LNCaP clone FGC (cell line): ENCODE measurements around the gene UCKL1.

Experiments used
- DNase-seq: peaks from one replicate; pipeline ENCODE4 v3.0.0-alpha.2; 2011; ENCODE audit warnings: low read depth
- H3K4me3 ChIP-seq: 2 replicates; pipeline ENCODE4 v1.5.1; 2011; ENCODE audit warnings: mild to moderate bottlenecking, low read depth, low read length, control low read depth
- TF ChIP-seq, protein P1 (sequence below): IDR thresholded peaks from 2 replicates; pipeline ENCODE4 v1.5.1; 2012; ENCODE audit warnings: mild to moderate bottlenecking; ENCODE audit not compliant: control insufficient read depth, insufficient read depth; ENCODE audit errors: extremely low read depth

UCKL1 gene

DNA sequence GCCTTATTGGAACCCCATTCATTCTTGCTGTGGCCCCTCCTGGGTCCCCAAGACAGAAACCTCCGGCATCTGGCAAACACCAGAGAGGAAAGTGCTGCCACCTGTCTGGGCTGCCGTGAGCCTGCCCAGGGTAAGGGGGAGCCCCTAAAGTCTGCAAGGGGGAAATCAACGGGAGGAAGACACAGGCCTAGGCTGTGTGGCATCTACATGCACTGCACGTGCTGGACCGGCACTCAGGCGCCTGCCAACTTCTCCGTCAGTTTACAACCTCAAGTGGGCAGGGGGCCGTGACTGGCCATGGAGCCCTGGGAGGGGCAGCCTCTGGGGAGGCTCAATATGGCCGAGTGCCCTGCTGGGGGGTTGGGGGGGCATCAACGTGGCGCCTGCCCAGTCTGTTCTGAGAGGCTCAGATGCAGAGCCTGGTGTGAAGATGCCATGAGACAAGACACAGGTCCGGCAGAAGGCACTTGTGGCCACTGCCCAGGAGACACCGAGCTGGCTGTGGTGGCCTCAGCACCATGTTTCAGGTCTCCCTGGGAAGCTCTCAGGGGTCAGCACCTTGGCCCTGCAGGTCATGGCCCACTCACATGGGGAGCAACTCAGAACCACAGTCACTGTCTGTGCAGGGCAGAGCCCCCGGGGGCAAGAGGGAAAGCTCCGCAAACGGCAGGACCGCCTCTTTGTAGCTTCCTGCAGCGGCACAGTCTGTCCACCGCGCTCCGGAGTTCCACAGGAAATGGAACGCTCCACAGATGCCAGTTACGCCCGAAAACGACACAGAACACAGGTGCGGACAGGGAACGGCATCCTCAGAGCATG is 8.4 kb downstream of the UCKL1 start:
- H3K4me3 ChIP-seq: no peak overlapping the region
- DNase-seq: no peak

DNA sequence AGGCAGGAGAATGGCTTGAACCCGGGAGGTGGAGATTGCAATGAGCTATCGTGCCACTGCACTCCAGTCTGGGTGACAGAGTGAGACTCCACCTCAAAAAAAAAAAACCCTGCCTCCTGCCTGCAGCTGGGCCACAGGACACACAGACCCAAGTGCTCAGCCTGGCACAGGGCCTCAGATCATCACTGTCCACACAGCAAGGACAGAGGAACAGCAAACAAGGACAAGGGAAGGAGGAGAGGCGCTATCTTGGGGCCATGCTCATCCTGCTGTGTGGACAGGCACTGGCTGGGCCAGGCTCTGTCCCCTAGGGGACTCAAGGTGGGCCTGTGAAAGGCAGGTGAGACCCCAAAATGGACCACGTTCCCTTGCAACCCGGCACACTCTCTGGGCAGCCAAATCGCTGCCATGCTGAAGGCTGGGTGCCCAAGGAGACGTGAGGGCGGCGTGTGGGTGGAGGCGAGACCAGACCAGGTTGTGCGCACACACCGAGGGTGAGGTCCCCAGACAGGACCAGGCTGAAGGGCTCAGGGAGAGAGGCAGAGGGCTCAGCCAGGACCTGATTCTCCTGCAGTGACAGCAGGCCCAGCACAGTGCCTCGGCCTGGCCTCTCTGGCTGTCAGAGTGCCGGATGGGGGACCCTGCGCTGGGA is 9.1 kb downstream of the UCKL1 start:
- TF ChIP-seq, protein P1, sequence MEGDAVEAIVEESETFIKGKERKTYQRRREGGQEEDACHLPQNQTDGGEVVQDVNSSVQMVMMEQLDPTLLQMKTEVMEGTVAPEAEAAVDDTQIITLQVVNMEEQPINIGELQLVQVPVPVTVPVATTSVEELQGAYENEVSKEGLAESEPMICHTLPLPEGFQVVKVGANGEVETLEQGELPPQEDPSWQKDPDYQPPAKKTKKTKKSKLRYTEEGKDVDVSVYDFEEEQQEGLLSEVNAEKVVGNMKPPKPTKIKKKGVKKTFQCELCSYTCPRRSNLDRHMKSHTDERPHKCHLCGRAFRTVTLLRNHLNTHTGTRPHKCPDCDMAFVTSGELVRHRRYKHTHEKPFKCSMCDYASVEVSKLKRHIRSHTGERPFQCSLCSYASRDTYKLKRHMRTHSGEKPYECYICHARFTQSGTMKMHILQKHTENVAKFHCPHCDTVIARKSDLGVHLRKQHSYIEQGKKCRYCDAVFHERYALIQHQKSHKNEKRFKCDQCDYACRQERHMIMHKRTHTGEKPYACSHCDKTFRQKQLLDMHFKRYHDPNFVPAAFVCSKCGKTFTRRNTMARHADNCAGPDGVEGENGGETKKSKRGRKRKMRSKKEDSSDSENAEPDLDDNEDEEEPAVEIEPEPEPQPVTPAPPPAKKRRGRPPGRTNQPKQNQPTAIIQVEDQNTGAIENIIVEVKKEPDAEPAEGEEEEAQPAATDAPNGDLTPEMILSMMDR: 0 out of 2 replicates have a peak, but pooled peaks have one; percentile 1
- peak; percentile 76 for DNase-seq
- no peak overlapping the region for H3K4me3 ChIP-seq

More for the DNA sequence above, 8.4 kb downstream of the UCKL1 start:
- TF ChIP-seq, protein P1: no peak

DNA sequence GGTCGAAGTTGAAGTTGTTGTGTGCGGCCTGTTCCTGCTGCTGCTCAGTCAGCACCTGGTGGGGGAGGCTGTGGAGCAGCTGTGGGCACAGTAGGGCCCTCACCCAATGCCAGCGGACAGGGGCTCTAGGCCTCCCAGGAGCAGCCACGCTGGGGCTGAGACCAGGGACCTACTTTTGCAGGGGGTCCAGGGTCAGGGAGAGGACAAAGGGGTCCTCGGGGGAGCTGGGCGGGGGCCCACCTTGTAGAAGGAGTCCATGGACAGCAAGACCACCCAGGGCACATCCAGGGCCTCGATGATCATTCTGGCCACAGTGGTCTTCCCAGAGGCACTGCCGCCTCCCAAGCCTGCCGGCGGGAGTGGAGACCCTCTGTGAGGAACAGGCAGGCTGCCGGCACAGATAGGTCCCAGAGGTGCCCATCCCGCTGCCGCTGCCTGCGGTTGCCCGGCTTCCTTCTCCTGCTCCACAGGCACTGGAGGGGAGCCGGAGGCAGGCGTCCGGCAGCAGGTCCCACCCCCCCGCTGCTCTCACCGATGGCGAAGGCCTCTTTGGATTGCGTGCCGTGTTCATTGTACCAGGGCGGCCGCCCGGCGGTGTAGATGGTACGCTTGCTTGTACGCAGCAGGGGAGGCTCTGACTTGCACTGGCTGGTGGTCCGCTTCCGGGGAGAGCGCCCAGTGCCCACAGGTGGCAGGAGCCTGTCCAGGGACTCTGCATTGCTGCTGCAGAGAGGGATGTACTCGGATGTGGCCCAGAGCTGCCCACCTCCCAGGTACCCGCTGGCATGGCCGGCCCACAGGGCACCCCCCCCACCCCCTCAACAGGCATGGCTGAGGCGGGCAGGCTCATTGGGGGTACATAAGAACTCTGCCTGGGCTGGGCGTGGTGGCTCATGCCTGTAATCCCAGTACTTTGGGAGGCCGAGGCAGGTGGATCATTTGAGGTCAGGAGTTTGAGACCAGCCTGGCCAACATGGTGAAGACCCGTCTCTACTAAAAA is 10.0 kb downstream of the UCKL1 start:
- TF ChIP-seq, protein P1: no peak
- no peak overlapping the region for H3K4me3 ChIP-seq
- no peak for DNase-seq

DNA sequence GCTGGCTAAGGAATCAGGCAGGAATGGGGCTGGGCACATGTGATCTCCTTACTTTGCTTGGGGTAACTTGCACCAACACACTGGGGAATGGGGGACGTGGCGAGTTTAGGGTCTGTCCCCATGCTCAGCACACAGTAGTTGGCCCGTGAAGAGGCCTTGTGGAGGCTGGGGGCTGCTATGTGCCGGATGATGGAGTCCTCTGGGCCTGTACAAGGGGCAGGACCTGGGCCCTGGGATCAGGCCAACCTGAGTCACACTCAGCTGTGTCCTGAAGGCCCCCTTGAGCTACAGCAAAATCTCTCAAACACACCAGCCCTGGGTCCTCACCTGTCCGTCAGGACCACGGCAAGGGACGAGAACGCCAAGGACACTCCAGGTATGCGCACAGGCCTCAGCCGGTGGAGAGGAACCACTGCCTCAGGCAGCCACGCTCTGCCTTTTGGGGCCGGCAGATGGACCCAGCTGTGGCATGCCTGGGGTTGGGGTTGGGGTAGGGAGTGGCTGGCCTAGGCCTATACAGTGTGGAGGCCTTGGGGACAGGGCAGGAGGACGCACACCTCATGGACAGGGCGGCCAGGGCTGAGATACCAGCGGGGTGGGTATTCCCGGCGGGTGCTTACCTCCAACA is 11.1 kb downstream of the UCKL1 start:
- no peak overlapping the region for H3K4me3 ChIP-seq
- TF ChIP-seq, protein P1: no peak
- no peak for DNase-seq

DNA sequence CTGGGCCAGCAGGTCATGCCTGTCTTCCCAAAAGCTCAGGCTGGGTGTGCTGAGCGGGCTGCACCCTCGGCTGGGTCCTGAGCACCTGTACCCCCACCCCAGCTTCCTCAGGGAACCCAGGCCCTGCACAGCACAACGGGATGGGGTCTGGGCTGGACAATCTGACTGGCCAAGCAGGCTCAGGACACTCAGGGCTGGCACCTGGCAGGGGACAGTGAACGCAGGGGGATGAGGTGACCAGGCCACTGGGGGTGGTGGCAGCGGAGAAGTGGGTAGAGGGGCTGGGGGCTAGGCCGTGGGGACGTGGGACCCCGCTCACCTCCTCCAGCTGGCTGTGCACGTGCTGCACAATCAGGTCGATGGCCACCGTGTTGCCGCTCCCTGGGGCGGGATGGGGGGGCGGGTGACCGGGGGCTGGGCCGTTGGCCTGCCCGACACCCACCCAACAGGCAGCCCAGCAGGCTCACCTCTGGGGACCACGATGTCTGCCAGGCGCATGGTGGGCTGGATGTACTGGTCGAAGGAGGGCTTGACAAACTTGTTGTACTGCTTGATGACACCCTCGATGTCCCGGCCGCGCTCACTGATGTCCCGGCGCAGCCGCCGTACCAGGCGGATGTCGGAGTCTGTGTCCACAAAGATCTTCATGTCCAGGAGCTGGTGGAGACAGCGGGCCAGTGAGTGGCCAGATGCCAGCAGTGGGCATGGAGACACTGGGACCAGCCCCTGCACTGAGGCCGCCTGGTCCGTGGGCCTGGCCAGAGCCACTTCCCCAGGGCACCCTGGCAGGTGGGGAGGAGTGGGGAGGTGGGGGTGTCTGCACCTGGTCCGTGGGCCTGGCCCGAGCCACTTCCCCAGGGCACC is 11.9 kb downstream of the UCKL1 start:
- H3K4me3 ChIP-seq: no peak overlapping the region
- DNase-seq: no peak
- TF ChIP-seq, protein P1: no peak

DNA sequence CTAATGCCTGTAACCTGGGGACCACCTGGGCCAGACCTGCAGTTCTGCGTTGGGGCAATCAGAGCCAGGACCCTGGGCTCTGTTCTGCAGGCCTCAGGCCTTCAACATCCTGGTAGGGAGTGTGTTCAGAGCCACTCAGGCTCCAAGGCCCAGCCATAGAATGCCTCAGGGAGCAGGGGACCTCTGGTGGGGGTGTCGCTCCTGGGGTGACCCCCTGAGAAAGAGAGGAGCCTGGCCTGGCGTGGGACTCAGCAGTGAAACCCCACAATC is 12.5 kb downstream of the UCKL1 start:
- DNase-seq: no peak
- no peak overlapping the region for H3K4me3 ChIP-seq
- TF ChIP-seq, protein P1: no peak
